Colonic mucosa (tissue), 2 donors: ENCODE data around the gene SWI5. TPM values are rescaled to one million over a fixed set of nuclear protein-coding genes. Genes with fewer than 3 reads are reported as not detected.

Experiments used
- microRNA-seq: library from miRNA; unstranded; fragments of <30 nt; microRNA quantifications from one replicate; pipeline ENCODE4, GENCODE V29; 2019
- total RNA-seq, 2 donors: library from RNA; stranded (reverse); fragmentation: NEBNext Ultra II Directional in 1 of 2; extraction: Animal tissue kit (Norgen Biotek cat#: 25700) in 1 of 2; gene quantifications; one replicate each; pipeline ENCODE4 v1.2.1, GENCODE V29; 2021
- donor health status: DM: no; HTN: no; CAD: no.
- donor health status: DM: no; HTN: no; CAD: no.

Gene SWI5
- total RNA-seq, 2 donors from 2014 or later, result 14.4 to 24.2 TPM

Small RNA genes lying within 50 kb of the gene (microRNA-seq; reads per million reads assigned to microRNA genes)
- gene MIR199B, result 672 reads per million, percentile 75 among the genes with 10 or more reads in this experiment
- not detected for gene MIR3154

Other genes starting within 250 kb of the SWI5 start
- 10 to 100 TPM; 10.8 to 11.6 TPM for gene NAIF1, start 209.0 kb upstream of the SWI5 start, total RNA-seq
- 10 to 100 TPM; 12.3 to 19.7 TPM for gene SLC25A25, start 208.0 kb upstream of the SWI5 start, total RNA-seq
- gene PTGES2, start 148.5 kb upstream of the SWI5 start, total RNA-seq, result 100 to 1,000 TPM in 1 of 2 donors, 10 to 100 TPM in 1; 93.7 to 142 TPM
- 100 to 1,000 TPM; 162 to 374 TPM for gene LCN2, start 126.8 kb upstream of the SWI5 start, total RNA-seq
- 10 to 100 TPM; 47.5 to 53.0 TPM for gene BBLN, start 116.0 kb upstream of the SWI5 start, total RNA-seq
- 10 to 100 TPM; 97.5 to 97.7 TPM for gene CIZ1, start 84.7 kb upstream of the SWI5 start, total RNA-seq
- 1 to 10 TPM; 2.5 to 6.8 TPM for gene DNM1, start 72.9 kb upstream of the SWI5 start, total RNA-seq
- gene GOLGA2, start 269 bp upstream of the SWI5 start, total RNA-seq, result 10 to 100 TPM; 88.6 to 92.2 TPM
- gene TRUB2, start 46.2 kb downstream of the SWI5 start, total RNA-seq, result 10 to 100 TPM; 24.5 to 40.0 TPM
- 10 to 100 TPM; 40.8 to 59.5 TPM for gene COQ4, start 46.6 kb downstream of the SWI5 start, total RNA-seq
- gene SLC27A4, start 64.3 kb downstream of the SWI5 start, total RNA-seq, result 10 to 100 TPM; 26.8 to 68.3 TPM
- gene URM1, start 95.1 kb downstream of the SWI5 start, total RNA-seq, result 10 to 100 TPM; 55.2 to 77.3 TPM
- 1 to 10 TPM; 4.9 to 9.3 TPM for gene CERCAM, start 144.6 kb downstream of the SWI5 start, total RNA-seq
- gene ODF2, start 179.7 kb downstream of the SWI5 start, total RNA-seq, result 10 to 100 TPM; 14.9 to 36.2 TPM
- gene GLE1, start 228.4 kb downstream of the SWI5 start, total RNA-seq, result 10 to 100 TPM; 30.7 to 44.5 TPM